Measurements from ENCODE around the gene XKRX.

DNA sequence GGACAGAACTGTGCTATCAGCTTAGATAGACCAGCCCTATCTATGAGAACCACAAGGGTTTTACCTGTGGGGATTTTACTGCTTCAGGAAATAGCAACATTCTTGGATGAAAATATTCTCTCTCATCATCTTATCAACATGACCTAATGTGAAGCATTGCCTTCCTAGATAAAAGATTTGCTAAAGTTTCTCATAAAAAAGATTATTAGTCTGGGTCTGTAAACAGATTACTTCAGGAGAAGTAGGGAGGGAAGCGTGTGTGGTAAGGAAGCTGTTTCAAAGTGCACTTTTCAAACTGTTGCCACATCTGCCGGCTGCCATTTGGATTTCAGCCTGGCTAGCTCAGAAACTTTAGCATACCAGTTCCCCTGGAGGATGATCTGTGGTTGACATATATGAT is 54.4 kb downstream of the XKRX start, which contains the start of gene NOX1:
- TF ChIP-seq TEAD4 (IDR thresholded peaks at IDR 0.05) (no peak), EP300 (IDR thresholded peaks at IDR 0.05; ENCODE audit: borderline replicate concordance) (no peak), TAF1 (IDR thresholded peaks at IDR 0.05; ENCODE audit: low read depth) (no peak), NFIC (IDR thresholded peaks at IDR 0.05) (no peak), RAD21 (IDR thresholded peaks at IDR 0.05; ENCODE audit: low read depth) (no peak), YY1 (IDR thresholded peaks at IDR 0.05; ENCODE audit: low read depth) (no peak), EGR1 (IDR thresholded peaks at IDR 0.05) (no peak), TCF12 (IDR thresholded peaks at IDR 0.05; ENCODE audit: low read depth) (no peak)
- TF ChIP-seq, protein P1, sequence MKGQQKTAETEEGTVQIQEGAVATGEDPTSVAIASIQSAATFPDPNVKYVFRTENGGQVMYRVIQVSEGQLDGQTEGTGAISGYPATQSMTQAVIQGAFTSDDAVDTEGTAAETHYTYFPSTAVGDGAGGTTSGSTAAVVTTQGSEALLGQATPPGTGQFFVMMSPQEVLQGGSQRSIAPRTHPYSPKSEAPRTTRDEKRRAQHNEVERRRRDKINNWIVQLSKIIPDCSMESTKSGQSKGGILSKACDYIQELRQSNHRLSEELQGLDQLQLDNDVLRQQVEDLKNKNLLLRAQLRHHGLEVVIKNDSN (IDR thresholded peaks at IDR 0.05) = no peak
